Tibial nerve (tissue), 4 donors: Measurements from ENCODE around the gene PRDX3. TPM values are rescaled to one million over a fixed set of nuclear protein-coding genes. Genes with fewer than 3 reads are reported as not detected.

Source experiments
- DNase-seq, 2 donors: peaks; one replicate each; pipeline ENCODE4 v3.0.0-alpha.2; 2019; ENCODE audit warnings: low spot score in 2 of 2
- H3K27ac ChIP-seq, 4 donors: fragments of 200-600 bp; sonication (generic) in 3 of 4; one replicate each; pipeline ENCODE4 v1.5.1; 2017 to 2019; ENCODE audit warnings: mild to moderate bottlenecking in 1 of 4
- H3K27me3 ChIP-seq, 2 donors: fragments of 200-600 bp; sonication (generic) in 1 of 2; one replicate each; pipeline versions ENCODE4 v1.5.1 to v1.6.0; 2017 to 2019
- H3K36me3 ChIP-seq, 3 donors: fragments of 200-600 bp; sonication (generic); one replicate each; pipeline ENCODE4 v1.5.1; 2018 to 2019
- H3K4me1 ChIP-seq, 4 donors: fragments of 200-600 bp; sonication (generic) in 3 of 4; one replicate each; pipeline ENCODE4 v1.5.1; 2017 to 2019
- H3K4me3 ChIP-seq, 4 donors: fragments of 200-600 bp; sonication (generic) in 3 of 4; one replicate each; pipeline ENCODE4 v1.5.1; 2017 to 2019; ENCODE audit warnings: mild to moderate bottlenecking in 1 of 4, moderate library complexity in 1 of 4
- H3K9me3 ChIP-seq, 4 donors: fragments of 200-600 bp; sonication (generic) in 3 of 4; one replicate each; pipeline ENCODE4 v1.5.1; 2017 to 2019
- EP300 ChIP-seq, 2 donors: sonication (generic); formaldehyde crosslinking; IDR thresholded peaks; one replicate each; pipeline ENCODE4 v1.6.1; 2017; ENCODE audit warnings: antibody characterized with exemption in 2 of 2, mild to moderate bottlenecking in 1 of 2
- POLR2A ChIP-seq, 2 donors: fragments of 450-650 bp; IDR thresholded peaks; one replicate each; pipeline ENCODE4 v1.6.1; 2017; ENCODE audit warnings: antibody characterized with exemption in 2 of 2, mild to moderate bottlenecking in 2 of 2, moderate library complexity in 2 of 2
- WGBS, 2 donors: methylation state at CpG; one replicate each; pipeline ENCODE4 v1.1.5; 2018; 5-methylcytosine and 5-hydroxymethylcytosine counted together
- total RNA-seq, 4 donors: library from RNA; depleted of rRNA; stranded (reverse); fragments of >200 nt; gene quantifications; one replicate each; pipeline ENCODE4 v1.1.0, GENCODE V29; 2016
- TF ChIP-seq, protein P1 (sequence below), 5 experiments: fragments of 200-600 bp in 3 of 5; fragments of 450-650 bp in 2 of 5; sonication (generic) in 3 of 5; IDR thresholded peaks; one replicate each; pipeline ENCODE4 v1.5.1; 2016 to 2019; ENCODE audit warnings: antibody characterized with exemption in 5 of 5, mild to moderate bottlenecking in 3 of 5, moderate library complexity in 2 of 5

The PRDX3 gene
- total RNA-seq, 4 donors from 2014 or later, result 79.5 to 93.3 (median 84.2) TPM

DNA sequence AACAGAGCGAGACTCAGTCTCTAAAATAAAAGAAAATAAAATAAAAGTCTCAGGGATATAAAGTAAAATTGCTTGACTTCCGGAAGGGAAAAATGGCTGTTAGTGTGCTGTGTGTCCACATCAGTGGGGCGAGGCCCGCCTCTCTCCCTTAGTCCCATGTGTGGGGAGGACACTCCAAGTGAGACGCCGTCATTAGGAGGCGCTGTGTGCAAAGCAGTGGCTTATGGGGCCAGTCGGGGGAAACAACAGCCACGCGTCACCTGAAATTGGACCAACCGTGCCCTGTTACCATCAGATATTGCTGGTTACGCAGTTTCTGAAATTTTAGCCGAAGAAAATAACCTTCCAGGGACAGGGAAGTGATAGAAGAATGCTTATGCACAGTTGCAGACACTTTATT lies 28.9 kb downstream of the PRDX3 start:
- H3K4me3 ChIP-seq, result no peak overlapping the region
- DNase-seq, result no peak
- no peaks in the 10 kb centered on the region for H3K4me1 ChIP-seq
- no peak overlapping the region for H3K27ac ChIP-seq
- WGBS, 2 donors, result 82 to 87% methylated on average over 13 of the region's 13 CpGs
- peaks cover 4 to 97% (median 18%) of the 10 kb centered on the region in 3 donors for H3K36me3 ChIP-seq
- no peak for TF ChIP-seq EP300 (IDR thresholded peaks at IDR 0.05)
- TF ChIP-seq, protein P1, sequence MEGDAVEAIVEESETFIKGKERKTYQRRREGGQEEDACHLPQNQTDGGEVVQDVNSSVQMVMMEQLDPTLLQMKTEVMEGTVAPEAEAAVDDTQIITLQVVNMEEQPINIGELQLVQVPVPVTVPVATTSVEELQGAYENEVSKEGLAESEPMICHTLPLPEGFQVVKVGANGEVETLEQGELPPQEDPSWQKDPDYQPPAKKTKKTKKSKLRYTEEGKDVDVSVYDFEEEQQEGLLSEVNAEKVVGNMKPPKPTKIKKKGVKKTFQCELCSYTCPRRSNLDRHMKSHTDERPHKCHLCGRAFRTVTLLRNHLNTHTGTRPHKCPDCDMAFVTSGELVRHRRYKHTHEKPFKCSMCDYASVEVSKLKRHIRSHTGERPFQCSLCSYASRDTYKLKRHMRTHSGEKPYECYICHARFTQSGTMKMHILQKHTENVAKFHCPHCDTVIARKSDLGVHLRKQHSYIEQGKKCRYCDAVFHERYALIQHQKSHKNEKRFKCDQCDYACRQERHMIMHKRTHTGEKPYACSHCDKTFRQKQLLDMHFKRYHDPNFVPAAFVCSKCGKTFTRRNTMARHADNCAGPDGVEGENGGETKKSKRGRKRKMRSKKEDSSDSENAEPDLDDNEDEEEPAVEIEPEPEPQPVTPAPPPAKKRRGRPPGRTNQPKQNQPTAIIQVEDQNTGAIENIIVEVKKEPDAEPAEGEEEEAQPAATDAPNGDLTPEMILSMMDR (IDR thresholded peaks at IDR 0.05), result no peak
- H3K27me3 ChIP-seq, result no peaks in the 10 kb centered on the region
- H3K9me3 ChIP-seq, result no peaks in the 10 kb centered on the region

DNA sequence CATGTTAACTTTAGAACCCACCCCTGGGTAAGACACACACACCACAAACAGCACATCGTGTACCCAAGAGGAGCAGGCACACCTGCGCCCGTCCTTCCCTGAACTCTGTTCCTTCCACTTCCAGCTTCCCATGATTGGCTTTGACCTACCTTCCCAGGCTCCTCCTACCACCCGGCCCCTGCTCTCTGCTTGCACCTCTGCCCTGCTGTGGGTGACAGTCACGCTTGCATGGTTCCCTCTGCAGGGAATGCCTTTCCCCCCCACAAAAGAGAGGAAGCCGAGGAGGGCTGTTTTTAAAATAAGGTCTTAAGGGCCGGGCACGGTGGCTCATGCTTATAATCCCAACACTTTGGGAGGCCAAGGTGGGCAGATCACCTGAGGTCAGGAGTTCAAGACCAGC lies 29.5 kb downstream of the PRDX3 start:
- Histone ChIP-seq H3K36me3 (peaks cover 4 to 91% (median 15%) of the 10 kb centered on the region in 3 donors), H3K27me3 (no peaks in the 10 kb centered on the region), H3K27ac (no peak overlapping the region), H3K4me1 (no peaks in the 10 kb centered on the region), H3K9me3 (no peaks in the 10 kb centered on the region), H3K4me3 (no peak overlapping the region)
- 90 to 92% methylated on average over 8 of the region's 8 CpGs for WGBS, 2 donors
- DNase-seq, result no peak
- TF ChIP-seq, protein P1 (IDR thresholded peaks at IDR 0.05), result no peak

DNA sequence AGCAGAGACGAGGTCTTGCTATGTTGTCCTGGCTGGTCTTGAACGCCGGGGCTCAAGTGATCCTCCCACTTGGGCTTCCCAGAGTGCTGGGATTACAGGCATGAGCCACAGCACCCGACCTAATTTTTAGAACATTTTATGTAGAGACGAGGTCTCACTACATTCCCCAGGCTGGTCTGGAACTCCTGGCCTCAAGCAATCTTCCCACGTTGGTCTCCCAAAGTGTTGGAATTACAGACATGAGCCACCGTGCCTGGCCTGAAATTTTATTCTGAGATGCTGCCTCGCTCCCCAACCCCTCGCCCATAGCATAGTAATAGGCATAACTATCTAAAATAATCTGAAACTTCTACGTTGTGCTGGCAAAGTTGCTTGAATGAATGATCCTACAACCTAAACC lies 35.0 kb downstream of the PRDX3 start:
- Histone ChIP-seq H3K27ac (no peak overlapping the region), H3K36me3 (peaks cover 0 to 70% (median 0%) of the 10 kb centered on the region in 3 donors), H3K4me3 (no peak overlapping the region), H3K27me3 (no peaks in the 10 kb centered on the region), H3K4me1 (no peaks in the 10 kb centered on the region), H3K9me3 (no peaks in the 10 kb centered on the region)
- DNase-seq, result no peak
- TF ChIP-seq EP300 (IDR thresholded peaks at IDR 0.05) (no peak), POLR2A (IDR thresholded peaks at IDR 0.05) (no peak)
- TF ChIP-seq, protein P1 (IDR thresholded peaks at IDR 0.05), result no peak
- 85 to 87% methylated on average over 9 to 10 of the region's 10 CpGs for WGBS, 2 donors

DNA sequence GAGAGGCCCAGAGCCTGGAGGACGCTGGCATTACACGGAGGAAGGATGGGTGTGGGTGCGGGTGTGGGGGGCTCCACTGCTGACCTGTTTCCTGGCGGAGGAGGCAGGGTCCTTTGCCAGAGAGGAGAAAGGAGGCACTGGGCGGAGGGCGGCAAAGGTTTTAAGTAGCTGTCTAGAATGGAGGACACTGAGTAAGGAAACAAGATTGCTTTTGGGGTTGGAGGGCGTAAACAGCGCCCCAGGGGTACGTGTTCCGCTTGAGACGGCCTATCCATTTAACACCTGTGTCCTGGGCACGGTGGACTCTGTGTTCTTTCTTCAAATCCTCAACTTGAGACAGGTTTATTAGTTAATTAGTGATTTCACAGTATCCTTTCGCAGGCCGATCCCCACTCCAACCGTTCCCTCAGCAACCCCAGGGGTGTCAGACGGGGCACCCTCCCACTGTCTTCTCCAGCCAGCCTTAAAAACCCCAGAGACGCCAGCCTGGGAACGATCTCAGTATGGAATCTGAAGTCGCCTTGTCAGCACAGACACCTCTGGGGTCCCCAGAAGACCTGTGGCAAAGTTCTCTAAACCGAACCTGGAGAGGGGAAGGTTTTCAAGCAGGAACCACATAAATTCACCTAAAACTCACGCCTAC lies 37.9 kb downstream of the PRDX3 start:
- Histone ChIP-seq H3K9me3 (no peaks in the 10 kb centered on the region), H3K36me3 (peaks cover 0 to 42% (median 0%) of the 10 kb centered on the region in 3 donors), H3K27me3 (no peaks in the 10 kb centered on the region), H3K27ac (no peak overlapping the region), H3K4me3 (no peak overlapping the region), H3K4me1 (peaks cover 0 to 6% (median 2%) of the 10 kb centered on the region in 4 donors)
- WGBS, 2 donors, result 88% methylated on average over 21 of the region's 21 CpGs
- no peak for DNase-seq
- TF ChIP-seq POLR2A (IDR thresholded peaks at IDR 0.05) (no peak), EP300 (IDR thresholded peaks at IDR 0.05) (no peak)
- TF ChIP-seq, protein P1 (IDR thresholded peaks at IDR 0.05), result no peak

DNA sequence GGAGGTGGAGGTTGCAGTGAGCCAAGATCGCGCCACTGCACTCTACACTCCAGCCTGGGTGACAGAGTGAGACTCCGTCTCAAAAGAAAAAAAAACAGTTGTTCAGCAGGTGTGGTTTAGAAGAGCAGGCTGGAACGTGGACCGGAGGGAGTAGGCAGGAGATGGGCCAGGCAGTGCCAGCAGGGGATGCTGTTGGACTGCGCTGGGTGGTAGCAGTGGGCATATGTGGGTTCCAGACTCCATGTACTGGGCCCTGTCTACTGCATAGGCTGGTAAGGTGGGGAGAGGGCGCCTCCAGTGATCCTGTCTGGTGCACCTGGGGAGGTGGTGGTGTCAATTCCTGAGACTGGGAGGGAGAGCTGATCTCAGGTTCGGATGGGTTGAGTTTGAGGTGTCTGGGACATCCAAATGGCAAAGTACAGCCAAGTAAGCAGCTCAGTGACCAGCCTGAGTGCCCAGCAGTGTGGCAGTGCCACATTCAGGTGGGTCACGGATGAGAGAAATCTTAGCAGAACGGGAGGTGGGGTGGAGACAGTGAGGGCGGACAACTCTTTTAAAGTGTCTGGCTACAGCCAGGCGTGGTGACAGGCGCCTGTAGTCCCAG lies 39.0 kb downstream of the PRDX3 start:
- 83% methylated on average over 13 of the region's 13 CpGs for WGBS, 2 donors
- no peak for TF ChIP-seq EP300 (IDR thresholded peaks at IDR 0.05)
- TF ChIP-seq, protein P1 (IDR thresholded peaks at IDR 0.05), result peak; percentile 28 to 54 (median 34)
- no peak for TF ChIP-seq POLR2A (IDR thresholded peaks at IDR 0.05)
- Histone ChIP-seq H3K4me3 (no peak overlapping the region), H3K9me3 (no peaks in the 10 kb centered on the region), H3K36me3 (peaks cover 0 to 36% (median 0%) of the 10 kb centered on the region in 3 donors), H3K27me3 (no peaks in the 10 kb centered on the region), H3K4me1 (peaks cover 0 to 12% (median 6%) of the 10 kb centered on the region in 4 donors), H3K27ac (no peak overlapping the region)
- DNase-seq, result peak in 1 of 2 donors; percentile 20
